ENCODE measurements around the gene TMTC2.

- TF ChIP-seq PRDM4 (tag by site-specific recombination; IDR thresholded peaks at IDR 0.05) (no peak), HOXA7 (CRISPR knock-in tag; IDR thresholded peaks at IDR 0.05; ENCODE audit: borderline replicate concordance) (no peak), RBAK (tag by site-specific recombination; IDR thresholded peaks at IDR 0.05) (no peak), ZFP41 (tag by site-specific recombination; IDR thresholded peaks at IDR 0.05; ENCODE audit: borderline replicate concordance) (no peak), BCL6B (tag by site-specific recombination; IDR thresholded peaks at IDR 0.05) (no peak), ZNF146 (tag by site-specific recombination; IDR thresholded peaks at IDR 0.05) (no peak), CTCF (tag by site-specific recombination; IDR thresholded peaks at IDR 0.05) (no peak), ZNF560 (tag by site-specific recombination; IDR thresholded peaks at IDR 0.05; ENCODE audit: borderline replicate concordance) (no peak)
Observed at GRCh38 chr12:82818271-82819035, 131.7 kb downstream of the TMTC2 start.
